Hepatic stellate cell (primary cell): ENCODE results near the gene SOCS6.

Source experiments
- DNase-seq: peaks from one replicate; pipeline ENCODE4 v3.0.0; 2011; ENCODE audit warnings: low spot score

Gene SOCS6

GRCh38 chr18:70288171-70288850 is 534 bp upstream of the SOCS6 start:
- DNase-seq = peak; percentile 70

DNA sequence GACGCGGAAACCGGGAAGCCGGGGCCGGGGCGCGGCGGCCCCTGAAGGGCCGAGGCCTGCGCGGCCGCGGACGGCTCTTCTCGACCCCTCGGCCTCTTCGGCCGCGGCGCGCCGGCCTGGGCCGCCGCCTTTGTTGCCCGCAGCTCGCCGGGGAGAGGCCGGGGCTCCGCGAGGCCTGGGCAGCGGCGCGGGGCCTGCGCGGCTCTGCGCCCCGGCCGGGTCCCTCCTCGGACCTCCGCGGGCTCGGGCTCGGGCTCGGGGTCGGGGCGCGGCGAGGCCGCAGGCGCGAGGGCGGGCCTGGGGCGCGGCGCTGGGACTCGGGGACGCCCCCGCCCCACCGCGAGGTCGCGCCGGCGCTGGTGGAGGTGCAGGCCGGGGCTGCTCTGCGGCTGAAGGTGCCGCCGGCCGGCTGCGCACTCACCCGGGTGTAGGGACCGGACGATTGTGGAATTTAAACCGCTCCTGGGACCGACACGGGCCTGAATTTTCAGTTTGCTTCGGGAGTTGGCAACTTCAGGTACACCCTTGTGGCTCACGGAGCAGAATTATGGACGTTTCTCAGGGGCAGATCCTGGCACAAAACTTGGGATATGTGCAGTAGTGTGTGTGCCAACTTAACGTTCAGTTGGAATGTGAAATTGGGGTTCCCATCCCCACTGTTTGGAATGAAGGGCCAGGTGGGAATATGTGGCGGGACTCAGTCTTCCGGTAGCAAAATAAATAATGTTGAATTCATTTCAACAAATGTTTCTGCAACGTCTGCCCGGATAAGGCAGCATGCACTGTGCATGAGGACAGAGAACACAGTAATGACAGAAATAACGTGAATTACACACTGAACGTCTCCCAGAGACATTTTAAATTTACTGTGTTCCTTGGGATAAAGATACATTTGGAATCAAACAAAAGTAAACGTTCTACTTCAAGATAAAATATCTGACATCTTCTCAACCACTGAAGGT is 787 bp downstream of the SOCS6 start:
- DNase-seq = peak; percentile 41

DNA sequence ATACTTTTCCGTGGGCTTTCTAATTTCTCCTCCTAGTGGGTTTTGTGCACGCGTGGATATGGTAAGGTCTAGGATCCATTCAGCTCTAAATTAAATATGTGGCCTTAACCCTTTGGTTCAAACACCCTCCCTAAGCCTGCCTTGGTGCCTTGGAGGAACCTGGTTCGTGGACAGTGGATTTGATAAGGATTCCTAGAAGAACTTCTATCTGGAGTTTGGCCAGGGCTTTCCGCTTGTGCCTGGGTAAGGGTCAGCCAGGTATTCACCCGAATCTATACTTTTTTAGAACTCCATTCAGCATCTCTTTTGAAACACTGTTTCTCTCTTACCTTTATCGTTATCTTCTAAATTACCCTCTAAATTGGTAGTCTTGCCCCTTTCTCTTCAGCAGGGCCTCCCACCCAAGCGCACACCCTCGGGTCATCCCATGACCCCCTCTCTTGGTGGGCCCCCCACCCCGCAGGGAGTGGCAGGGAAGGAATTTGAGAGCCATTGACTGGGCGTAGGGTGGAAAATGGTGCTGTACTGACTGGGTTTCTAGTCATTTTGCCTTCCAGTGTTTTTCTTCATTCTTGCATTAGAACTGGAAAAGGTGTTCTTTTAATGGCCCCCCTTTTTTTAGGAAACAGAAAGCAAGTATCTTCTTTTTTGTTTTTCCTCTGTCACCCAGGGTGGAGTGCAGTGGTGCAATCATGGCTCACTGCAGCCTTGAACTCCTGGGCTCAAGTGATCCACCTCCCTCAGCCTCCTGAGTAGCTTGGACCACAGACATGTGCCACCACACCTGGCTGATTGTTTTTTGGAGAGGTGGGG is 1.8 kb downstream of the SOCS6 start:
- no peak for DNase-seq

- no peak for DNase-seq
These were observed 2.4 kb downstream of the SOCS6 start for GRCh38 chr18:70291295-70291574.

- DNase-seq = no peak
These were observed 3.8 kb downstream of the SOCS6 start for GRCh38 chr18:70292628-70293027.

GRCh38 chr18:70293166-70293565 is 4.3 kb downstream of the SOCS6 start:
- DNase-seq = no peak

DNA sequence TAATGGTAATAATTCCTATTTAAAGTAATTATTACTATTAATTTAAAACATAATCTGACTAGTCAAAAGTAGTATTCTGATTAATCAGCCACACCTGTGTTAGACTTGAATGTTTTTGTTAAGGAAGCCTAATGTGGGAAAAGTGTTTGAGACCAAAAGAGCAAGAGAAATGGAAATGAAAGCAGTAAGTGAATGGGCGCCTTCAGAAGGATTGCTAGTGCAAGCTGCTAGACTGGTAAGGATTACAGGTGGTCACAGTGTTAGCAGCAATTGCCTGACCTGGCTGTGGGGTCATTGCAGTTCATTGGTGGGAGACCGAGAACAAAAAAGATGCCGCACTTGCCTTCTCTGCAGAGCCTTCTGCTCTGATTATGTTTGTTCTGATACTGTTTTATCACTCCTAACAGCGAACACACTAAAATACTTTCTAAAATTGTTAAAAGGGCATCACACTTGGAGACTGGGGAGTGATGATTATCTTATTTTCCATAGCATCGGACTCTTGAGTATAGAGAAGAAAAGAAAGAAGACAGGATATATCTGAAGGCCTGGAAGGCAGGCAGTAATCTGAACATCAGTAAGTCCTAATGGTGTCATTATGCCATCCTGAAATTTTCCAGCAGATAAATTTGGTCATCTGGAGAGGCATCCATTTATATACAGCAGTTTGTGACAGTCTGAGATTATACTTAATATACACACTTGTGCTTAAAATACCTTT is 5.8 kb downstream of the SOCS6 start:
- no peak for DNase-seq

GRCh38 chr18:70295192-70296188 is 6.6 kb downstream of the SOCS6 start:
- DNase-seq = no peak

DNA sequence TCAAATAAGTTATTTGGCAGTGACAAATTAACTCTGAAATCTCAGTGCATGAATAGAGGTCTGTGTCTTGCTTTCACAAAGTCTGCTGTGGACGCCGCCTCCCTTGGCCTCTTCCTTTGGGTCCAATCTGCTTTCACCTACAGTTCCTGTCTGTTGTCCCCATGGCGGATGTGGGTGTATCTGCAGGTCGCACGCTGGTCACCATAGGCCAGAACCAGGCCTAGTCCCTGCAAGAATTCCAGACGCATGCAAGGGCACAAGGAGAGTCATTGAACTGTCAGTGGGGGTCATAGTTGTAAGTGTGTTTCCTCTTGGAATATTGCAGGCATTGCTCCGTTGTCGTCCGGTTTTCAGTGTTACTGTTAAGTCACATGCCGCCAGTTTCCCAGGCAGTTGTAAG is 7.4 kb downstream of the SOCS6 start:
- no peak for DNase-seq

DNA sequence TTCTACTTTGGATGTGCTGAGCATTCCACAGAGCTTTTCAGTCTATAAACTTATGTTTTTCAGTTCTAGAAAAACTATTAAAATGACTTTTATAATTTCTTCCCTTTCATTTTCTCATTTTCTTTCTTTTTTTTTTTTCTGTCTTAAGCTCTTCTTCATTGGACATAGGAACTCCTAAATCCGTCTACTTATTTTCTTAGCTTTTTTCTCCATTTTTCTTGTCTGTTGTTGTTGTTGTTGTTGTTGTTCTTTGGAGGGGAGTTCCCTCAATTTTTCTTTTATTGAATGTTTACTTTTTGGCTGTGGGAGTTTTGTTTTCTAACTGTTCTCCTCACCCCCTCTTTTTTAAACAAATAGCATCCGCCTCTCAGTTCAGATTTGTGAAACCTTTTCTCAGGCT is 7.9 kb downstream of the SOCS6 start:
- no peak for DNase-seq

GRCh38 chr18:70299393-70299792 is 10.5 kb downstream of the SOCS6 start:
- no peak for DNase-seq

- no peak for DNase-seq
These were observed 12.8 kb downstream of the SOCS6 start for GRCh38 chr18:70301667-70302066.

GRCh38 chr18:70308555-70309294 is 19.9 kb downstream of the SOCS6 start:
- no peak for DNase-seq

DNA sequence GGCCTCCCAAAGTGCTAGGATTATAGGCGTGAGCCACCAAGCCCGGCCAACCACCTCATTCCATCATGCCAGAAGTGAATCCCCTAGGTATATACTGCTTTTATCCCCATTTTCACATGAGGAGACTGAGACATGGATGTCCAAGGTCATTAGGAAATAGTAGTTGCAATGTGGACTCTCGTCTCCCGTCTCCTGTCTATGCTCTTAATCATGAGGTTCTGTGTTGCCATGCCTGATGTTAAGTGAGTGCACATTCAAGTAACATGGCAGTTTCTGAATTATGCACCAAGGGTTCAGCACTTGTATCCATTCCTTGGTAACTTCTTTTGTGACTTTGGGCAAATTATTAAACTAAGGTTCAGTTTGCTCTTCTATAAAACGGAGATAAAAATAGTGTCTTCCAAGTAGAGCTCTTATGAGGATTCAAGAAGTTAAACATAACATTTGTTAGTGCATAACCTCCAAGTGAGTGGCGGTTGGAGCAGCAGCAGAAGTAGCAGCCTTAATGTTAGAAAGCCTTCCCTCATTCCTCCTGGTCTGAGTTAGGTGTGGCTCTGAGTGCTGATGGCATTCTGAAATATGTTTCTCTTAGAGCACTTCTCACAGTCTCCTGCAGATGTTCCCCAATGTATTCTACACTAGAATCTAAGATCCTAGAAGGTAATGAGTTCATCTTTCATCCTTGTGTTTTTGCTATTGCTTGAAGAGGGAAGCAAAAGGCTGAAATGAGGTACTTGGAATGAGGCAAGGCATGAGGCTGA is 21.9 kb downstream of the SOCS6 start:
- no peak for DNase-seq

DNA sequence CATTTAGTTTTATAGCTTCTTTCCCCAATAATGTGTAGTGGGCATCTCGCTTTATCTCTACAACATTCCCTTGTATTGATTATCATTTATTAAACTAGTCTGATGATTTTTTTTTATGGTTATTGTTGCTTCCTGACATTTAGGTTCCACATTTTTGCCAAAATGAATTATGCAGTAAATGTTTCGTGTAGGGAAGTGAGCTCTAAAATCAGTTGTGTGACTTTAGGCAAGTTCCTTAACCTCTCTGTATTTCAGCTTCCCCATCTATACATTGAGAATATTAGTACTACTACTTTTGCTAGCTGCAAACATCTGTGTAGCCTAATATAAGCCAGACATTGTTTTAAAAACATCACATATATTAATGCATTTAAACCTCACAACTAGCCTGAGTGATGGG is 22.9 kb downstream of the SOCS6 start:
- no peak for DNase-seq

- DNase-seq = no peak
These were observed 24.8 kb downstream of the SOCS6 start for GRCh38 chr18:70313640-70314039.

- no peak for DNase-seq
These were observed 25.4 kb downstream of the SOCS6 start for GRCh38 chr18:70314151-70314782.

GRCh38 chr18:70319187-70319586 is 30.3 kb downstream of the SOCS6 start:
- DNase-seq = no peak

DNA sequence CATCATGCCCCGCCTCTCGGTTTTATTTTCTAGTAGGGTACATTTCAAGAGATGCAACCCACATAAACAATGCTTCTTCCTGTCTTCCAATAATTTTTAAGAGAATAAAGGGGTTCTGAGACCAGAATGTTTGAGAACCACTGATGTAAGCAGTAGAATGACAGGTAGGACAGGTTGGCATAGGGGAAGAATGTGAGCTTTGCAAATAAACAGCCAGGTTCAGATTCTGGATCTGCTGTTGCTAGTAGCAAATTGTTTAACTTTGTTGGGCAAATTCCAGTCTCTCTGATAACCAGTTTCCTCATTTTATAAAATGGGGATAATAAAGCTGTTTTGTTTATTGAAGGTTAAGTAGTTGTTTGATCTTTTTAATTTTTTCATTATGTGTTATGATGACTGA is 32.8 kb downstream of the SOCS6 start:
- DNase-seq = no peak
